Measurements from ENCODE around the gene FAM114A2.
"Not testable (repeated sequence)": the region's sequence is repeated elsewhere in the genome, so short reads cannot be mapped to it uniquely, and the experiment has no call there.

FAM114A2 gene

DNA sequence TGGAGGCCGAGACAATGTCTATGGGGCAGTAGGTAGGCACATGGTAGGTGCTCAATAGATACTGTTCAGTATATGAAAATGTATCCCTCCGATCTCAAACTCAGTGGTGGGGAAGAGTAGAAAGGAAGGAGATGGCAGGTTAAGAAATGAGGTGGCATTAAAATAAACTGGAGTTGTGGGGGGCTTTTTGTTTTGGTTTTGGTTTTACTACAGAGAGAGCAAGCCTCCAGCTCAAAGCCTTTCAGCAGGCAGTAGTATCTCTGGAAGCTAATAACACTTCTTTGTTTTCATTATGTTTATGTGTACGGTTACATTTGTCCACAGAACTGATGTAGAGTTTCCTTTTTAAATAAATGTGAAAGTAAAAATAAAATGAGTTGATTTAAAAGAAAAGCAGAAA is 8.6 kb upstream of the FAM114A2 start:
- no peak for DNase-seq (ENCODE audit: low read depth)

DNA sequence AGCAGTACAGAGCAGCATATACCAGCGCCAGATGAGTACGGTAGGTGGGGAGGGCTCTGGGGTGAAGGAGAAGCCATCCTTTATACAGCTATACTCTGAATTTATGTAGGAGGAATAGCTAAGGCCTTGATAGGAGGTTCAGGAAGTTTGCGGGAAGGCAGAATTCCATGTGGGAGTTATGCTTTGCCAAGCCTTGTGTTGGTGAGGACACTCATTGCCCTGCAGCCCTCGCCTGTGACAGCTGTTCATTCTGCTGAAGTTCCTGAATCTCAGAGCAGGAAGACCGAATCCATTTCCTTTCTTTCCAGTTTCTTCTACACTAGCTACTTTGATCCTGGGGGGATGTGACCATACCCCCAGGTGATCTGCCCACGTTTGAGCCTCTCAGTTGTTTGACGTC is 7.8 kb upstream of the FAM114A2 start:
- no peak for DNase-seq (ENCODE audit: low read depth)

DNA sequence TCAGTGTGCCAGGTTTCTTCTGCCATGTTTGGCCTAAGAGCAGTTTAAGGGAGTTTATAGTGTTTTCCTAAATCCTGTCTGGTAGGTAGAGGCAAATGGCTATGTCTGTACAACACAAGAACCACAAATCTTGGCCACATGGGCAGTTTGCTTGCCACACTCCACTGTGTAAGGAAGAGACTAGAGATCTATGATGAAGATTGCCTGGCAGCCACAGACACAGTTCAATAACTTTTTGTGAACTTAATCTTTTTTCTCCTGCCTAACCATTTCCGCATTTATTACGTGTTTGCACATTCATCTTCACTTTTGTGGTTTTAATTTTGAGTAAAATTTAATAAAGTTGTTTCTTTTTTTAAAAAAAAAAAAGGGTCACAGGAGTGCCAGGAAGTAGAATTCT is 5.9 kb upstream of the FAM114A2 start:
- no peak for DNase-seq (ENCODE audit: low read depth)

DNA sequence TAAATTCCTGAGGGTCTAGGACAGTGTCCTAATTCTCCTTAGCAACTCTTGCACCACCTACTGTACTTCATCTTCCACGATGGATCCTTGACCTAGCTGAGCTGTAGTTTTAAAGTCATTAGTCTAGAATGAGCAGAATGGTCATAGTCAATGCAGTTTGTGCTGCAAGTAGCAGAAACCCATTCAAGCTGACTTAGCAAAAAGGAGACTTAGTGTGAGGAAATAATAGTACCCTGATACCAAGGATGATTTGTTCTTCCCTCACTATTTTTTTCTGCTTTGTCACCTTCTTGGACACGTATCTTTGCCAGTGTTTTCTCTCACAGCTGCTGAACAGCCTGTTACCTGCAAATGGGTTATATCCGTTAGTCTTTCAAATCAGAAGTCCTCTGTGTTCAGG is 5.4 kb upstream of the FAM114A2 start:
- no peak for DNase-seq (ENCODE audit: low read depth)

DNA sequence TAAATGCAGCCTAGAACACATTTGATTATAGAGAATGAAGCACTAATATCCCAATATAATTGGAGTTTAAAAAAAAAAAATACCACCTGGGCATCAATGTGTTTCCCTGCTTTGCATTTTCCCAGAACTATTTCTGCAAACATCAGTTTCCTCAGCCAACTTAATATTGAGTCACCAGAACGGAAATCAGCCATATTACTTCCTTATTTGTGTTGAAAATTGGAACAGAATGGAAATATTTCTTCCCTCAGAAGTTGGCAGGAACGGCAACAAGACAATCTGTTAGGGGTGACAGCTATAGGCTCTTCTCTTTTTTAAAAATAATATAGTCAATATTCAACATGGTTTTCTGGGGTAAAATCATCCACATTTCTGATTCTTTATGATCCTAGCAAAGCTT is 4.1 kb upstream of the FAM114A2 start:
- no peak for DNase-seq (ENCODE audit: low read depth)

DNA sequence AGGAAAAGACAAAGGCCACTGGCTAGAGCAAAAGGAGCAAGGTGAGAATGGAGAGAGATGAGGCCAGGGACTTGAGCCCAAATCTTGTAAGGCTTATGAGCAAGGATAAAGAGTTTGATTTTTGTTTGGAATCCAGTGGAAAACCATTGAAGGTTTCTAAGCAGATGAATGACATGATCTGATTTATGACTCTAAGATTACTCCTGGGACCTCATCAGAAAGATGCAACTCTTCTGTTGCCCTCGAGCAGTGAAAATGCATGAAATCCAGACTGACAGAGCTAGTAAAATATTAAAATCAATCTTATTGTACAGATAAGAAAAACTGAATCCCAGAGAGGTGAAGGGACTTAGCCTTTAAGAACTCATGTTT is 734 bp upstream of the FAM114A2 start:
- DNase-seq (ENCODE audit: low read depth): no peak

DNA sequence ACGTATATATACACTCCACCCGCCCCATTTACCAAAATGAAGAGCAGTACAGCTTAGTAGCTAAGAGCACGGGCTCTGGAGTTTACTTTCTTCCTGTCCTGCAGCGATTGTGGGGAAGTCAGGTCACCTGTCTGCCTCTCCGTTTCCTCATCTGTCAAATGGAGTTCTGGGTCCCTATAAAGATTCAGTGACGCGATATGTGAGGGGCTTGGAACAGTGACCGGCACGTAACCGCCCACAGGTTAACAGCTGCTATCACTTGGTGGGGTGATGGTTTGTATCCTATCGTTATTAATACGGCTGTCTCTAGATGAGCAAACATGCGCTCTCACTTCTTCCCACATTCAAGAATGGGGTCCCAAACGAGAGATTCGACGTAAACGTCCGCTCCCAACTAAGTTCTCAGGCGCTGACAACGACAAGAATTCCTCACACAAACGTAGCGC is 426 bp downstream of the FAM114A2 start:
- DNase-seq (ENCODE audit: low read depth): no peak

DNA sequence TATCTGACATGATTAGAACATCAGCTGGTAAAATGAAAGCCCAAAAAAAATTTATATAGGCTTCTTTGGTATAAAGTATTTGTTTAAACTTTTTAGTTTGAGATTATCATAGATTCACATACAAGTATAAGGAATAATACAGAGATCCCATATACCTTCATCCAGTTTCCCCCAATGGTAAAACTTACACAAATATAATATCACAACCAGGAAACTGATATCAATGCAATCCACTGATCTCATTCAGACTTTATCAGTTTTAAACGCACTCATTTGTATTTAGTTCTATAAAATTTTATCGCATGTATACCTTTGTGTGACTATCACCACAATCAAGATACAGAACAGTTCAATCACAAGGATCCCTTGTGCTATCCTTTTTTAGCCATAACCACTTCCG is 3.8 kb downstream of the FAM114A2 start:
- DNase-seq (ENCODE audit: low read depth): no peak

DNA sequence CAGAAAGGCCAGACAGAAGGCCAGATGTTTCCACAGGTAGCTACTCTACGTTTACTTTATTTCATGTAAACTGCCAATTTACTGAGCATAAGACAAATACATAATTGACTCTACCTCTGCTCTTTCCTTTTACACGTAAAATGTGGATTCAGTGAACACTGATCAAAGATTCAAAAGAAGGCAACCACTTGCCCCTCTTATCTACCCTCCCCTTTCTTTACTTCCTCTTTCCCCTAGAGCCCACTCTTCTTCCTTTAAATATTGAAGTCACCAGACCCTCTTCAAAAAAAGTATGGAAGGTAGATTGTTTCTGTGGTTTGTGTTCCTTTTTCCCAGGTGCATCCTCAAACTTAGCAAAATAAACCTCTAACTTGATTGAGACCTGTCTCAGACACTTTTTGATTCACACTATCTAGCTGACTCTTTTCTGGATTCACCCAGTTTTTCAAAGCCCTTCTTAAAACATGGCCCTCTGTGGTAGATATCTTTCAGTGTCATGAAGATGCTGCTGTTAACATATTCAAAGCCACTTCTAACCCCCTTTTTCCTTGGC is 6.7 kb downstream of the FAM114A2 start:
- no peak for DNase-seq (ENCODE audit: low read depth)

DNA sequence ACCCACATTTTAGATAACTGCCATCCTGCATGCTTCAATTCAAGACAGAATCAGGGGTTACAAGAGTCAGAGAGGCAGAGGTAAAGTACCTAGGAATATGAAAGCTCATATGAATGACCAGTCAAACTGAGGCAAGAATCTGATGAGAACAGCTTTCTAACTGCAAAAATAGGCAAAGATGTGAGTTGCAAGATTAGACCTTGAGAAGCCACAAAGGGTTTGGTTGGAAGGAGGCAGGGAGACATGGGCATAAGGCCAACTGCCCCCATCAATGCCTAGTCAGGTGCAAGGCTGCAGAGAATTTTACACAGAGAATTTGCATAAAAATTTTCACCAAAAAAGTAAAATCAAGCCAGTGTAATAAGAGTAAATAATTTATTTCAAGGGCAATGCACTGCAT is 12.8 kb downstream of the FAM114A2 start:
- no peak for DNase-seq (ENCODE audit: low read depth)

DNA sequence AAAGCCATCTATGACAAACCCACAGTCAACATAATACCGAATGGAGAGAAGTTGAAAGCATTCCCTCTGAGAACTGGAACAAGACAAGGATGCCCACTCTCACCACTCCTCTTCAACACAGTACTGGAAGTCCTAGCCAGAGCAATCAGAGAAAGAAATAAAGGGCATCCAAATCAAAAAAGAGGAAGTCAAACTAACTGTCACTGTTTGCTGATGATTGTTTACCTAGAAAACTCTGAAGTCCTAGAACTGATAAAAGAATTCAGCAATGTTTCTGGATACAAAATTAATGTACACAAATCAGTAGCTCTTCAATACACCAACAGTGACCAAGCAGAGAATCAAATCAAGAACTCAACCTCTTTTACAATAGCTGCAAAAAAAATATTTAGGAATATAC is 19.8 kb downstream of the FAM114A2 start:
- not testable (repeated sequence) for DNase-seq (ENCODE audit: low read depth)

DNA sequence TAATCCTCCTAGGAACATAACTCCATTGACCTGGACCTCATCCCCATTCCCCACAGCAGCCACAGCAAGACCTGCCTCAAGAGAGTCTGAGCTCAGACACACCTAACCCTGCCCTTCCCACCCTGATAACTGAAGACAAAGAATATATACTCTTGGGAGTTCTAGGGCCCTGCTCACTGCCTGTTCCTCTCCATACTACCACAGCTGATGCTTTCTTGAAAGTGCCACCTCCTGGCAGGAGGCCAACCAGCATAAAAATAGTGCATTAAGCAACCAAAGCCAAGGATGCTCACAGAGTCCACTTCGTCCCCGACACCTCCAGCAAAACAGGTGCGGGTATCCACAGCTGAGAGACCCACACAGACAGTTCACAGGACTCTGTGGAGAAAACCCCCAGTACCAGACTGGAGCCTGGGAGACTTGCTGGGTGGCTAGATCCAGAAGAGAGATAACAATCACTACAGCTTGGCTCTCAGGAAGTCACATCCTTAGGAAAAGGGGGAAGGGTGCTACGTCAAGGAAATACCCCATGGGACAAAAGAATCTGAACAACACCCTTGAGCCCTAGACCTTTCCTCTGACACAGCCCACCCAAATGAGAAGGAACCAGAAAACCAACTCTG is 23.5 kb downstream of the FAM114A2 start:
- peak; percentile 28 for DNase-seq (ENCODE audit: low read depth)

DNA sequence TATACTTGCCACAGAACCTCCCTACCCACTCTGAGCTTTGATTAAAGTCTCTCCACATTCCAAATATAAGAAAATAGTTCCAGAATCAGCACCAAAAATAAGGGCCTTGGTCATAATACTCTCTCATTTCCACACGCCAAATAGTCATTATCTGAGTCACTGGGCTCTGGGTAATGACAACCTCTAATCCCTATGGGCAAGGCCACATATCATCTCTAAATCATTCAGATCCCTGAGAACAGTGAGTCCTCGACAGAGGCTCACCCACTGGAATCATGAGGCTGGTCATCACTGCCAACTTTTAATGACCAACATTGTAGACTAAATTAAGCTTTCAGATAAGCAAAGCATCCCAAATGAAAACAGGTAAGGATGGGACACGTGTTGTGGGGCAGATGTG is 28.1 kb downstream of the FAM114A2 start:
- peak; percentile 41 for DNase-seq (ENCODE audit: low read depth)

DNA sequence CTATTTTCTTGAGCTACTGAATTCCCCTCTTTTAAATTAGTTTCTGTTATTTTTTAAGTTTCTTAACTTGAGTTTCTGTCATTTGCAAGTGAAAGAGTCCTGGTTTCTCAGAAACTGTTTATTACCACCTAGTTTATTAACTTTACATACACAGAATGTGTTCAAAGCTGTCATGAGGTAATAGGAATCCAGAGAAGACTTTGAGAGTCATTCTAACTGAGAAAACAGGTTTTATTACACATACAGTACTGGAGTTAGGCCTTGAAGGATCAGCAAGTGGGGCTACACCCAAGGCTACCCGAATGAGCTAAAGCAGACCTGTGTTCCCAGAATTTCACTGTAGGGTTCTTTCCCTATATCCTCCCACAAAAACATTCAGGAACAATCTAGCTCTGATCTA is 33.1 kb downstream of the FAM114A2 start:
- DNase-seq (ENCODE audit: low read depth): no peak

DNA sequence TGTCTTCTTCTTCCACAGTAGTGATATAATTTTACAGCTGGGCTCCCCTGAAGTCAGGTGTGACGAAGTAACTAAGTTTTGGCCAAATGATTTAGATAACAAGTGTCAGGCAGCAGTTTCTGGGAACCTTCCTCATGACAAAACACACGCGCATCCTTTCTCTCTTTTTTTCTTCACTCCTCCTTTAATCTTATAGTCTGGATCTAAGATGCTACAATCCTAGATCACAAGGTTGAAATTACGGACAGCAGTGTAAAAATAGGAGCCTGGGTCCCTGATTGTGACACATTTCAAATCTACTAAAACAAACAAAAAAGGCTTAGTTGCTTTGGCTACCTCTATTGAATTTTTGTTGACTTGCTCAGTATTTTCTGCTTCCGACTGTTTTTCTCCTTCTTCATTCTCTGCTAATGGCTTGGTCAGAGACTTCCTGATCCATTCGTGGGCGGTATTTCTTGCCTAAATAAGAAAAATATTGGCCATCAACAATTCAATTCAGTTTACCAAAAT is 36.1 kb downstream of the FAM114A2 start:
- DNase-seq (ENCODE audit: low read depth): no peak

DNA sequence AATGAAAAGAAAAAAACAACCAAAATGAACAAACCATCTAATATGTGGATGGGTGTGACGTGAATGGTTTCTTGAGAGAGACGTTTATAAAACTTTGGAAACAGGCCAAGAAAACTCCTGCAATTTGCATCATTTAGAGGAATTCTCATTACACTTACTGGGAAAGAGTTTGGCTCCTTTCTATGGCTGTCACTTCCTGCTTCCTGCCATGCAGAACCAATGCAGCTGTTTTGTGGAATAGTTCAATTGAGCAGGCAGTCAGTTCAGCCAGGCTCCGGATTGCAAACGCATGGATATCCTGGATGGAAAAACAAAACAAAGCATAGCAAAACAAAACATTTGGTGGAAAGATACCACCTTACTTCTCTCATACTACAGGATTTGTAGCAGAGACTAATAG is 36.6 kb downstream of the FAM114A2 start:
- DNase-seq (ENCODE audit: low read depth): peak; percentile 10

DNA sequence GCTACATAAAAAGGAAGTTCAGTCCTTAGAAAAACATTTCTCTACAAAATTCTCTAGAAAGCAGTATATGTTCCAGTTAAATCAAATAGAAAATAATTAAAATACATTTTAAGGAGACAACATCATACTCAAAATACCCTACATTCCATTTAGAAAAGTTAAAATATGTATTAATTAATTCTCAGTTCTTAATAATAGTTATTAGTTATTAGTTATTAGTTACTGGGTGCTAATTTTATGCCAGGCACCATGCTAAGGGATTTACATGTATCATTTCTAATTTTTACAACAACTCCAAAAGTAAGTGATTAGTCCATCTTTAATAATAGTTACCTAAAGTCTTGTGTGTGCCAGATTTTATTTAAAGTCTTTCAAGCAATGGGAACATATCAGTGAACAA is 38.0 kb downstream of the FAM114A2 start:
- DNase-seq (ENCODE audit: low read depth): no peak

DNA sequence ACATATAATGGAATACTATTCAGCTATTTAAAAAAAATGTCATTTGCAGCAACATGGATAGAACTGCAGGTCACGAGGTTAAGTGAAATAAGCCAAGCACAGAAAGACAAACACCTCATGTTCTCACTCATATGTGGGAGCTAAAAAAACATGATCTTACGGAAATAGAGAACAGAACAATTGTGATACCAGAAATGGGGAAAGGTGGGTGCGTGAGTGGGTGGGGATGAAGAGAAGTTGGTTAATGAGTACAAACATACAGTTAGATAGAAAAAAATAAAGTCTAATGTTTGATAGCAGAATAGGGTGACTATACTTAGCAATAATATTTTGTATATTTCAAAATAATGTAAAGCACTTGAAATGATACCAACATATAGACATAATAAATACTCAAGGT is 38.7 kb downstream of the FAM114A2 start:
- no peak for DNase-seq (ENCODE audit: low read depth)

DNA sequence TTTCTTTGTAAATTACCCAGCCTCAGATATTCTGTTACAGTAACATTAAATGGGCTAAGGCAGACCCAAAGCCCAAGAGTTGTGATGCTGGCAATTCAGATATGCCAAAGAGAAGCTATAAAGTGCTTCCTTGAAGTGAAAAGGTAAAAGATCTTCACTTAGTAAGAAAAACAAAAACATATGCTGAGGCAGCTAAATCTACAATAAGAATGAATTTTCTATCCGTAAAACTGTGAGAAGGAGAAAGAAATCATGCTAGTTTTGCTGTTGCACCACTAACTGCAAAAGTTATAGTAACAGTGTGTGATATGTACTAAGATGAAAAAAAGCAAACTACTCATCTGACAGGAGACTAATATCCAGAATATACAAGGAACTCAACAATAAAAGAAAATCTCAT is 39.9 kb downstream of the FAM114A2 start:
- DNase-seq (ENCODE audit: low read depth): no peak

DNA sequence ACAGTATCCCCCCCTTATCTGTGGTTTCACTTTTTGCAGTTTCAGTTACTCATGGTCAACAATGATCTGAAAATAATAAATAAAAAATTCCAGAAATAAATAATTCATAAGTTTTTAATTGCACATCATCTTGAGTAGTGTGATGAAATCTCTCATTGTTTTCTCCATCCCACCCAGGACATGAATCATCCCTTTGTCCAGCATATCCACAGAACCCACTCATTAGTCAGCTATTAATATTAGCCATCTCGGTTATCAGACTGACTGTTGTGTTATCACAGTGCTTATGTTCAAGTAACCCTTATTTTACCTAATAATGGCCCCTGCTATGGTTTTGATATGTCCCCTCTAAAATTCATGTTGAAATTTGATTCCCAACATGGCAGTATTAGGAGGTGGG is 40.7 kb downstream of the FAM114A2 start:
- no peak for DNase-seq (ENCODE audit: low read depth)

DNA sequence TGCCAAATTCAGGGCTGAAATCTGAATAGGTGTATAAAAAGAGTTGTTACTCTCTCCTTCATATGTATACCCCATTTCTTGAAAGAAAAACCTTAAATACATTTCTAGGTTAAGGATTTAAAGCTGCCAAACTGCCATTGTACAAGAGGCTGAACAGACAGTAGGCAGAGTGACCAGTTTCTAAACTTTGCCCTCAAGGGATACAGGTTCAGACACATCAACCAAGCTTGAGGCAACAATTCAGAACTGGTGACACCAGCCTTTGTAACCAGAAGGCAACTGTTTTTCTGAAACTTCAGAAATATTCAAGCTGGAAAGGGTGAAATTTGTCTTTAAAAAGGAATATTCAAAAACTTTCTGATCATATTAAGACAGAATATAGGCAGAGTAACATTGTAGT is 47.5 kb downstream of the FAM114A2 start:
- no peak for DNase-seq (ENCODE audit: low read depth)

DNA sequence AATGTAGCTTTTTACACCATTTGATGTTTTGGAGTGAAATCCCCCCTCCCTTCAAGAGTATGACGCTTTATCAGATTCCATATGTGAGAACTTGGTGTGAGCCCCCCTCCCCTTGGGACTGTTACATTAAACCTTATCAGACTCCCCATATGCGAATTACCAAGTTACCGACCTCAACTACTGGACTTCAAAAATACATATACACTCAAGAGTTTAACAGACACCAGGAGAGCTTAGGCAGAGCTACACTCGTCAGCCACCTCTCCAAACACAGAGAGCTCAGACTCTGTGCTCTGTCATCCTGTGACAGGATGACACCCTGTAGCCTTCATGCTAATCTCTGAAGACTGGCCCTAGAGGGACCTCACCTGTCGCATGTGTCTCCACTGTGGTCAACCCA is 50.2 kb downstream of the FAM114A2 start:
- DNase-seq (ENCODE audit: low read depth): no peak

DNA sequence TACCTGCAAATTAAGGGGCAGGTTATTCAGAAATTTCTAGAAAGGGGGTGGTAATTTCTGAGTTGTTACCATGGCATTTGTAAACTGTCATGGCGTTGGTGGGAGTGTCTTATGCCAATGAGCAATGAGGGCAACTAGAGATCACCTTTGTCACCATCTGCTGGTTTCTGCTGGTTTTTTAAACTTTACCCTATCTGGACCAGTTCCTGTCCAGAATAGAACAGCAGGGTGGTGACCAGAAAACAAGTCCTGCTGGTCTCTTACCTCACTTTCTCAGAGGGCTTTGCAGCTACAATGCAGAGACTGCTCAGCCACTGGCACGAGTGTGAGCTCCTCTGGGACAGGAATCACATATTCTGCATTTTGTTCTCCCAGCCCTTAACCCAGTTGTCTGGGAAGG is 51.4 kb downstream of the FAM114A2 start:
- DNase-seq (ENCODE audit: low read depth): no peak

DNA sequence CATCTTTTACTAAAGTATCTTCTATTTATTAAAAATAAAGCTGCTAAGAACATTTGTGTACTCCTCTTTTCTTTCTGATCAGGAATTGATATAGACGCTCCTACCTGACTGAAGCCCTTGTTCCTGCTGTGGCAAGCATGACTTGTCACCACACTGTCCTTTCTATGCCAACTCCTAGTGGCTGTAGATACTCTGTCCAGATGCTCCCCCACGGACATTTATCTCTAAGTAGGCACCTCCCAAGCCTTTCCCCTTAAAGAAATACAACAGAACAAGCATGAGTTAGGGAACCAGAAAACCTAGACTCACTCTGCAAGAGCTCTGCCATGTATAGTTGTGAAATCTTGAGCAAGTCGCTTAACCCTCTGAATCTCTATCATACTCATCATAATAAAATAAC is 53.2 kb downstream of the FAM114A2 start:
- DNase-seq (ENCODE audit: low read depth): no peak
